ENCODE results near the gene NAGLU.
A peak's percentile ranks its signal among the peaks of the same experiment; 100 is the strongest.

NAGLU gene

DNA sequence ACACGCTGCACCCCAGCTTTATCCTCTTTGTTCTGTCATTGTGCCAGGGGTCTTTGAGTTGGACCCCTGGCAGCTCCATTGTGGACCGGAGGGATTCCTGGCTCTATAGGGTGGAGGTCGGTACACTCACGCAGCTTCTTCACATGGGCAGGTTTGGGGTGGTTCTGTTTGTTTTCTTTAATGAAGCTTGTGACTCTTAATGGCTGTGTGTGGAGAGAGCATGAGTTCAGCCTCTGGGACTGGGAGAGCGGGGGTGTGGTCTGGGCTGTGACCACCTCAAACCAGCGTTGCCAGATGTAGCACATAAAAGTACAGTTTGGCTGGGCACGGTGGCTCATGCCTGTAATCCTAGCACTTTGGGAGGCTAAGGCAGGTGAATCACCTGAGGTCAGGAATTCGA, 21.2 kb upstream of the NAGLU start:
- no peak for TF ChIP-seq POLR2A (IDR thresholded peaks at IDR 0.05; ENCODE audit: low read length)
- TF ChIP-seq GATA1 (IDR thresholded peaks at IDR 0.05; ENCODE audit: low read depth, low read length): no peak
- DNase-seq: no peak

DNA sequence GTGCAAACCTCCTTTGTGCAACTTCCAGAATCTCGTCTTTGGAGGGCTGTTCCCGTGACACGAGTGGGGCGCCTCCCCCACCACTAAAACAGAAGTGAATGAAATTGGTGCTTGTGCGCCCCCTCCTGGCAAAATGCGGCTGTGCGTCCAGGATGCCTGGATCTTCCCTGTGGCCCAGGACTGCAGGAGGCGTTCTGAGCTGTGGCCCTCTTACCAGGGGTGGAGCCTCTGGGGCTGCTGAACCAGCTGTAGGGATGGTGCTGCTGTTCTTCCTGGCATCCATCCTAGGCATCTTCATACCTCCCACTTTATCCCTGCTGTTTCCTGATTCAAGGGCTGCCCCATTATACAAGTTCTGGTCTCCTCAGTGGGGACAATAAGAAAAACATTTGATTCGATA, 18.5 kb upstream of the NAGLU start:
- DNase-seq: peak; percentile 84 to 92
- TF ChIP-seq POLR2A (IDR thresholded peaks at IDR 0.05; ENCODE audit: low read length): no peak
- no peak for TF ChIP-seq GATA1 (IDR thresholded peaks at IDR 0.05; ENCODE audit: low read depth, low read length)

DNA sequence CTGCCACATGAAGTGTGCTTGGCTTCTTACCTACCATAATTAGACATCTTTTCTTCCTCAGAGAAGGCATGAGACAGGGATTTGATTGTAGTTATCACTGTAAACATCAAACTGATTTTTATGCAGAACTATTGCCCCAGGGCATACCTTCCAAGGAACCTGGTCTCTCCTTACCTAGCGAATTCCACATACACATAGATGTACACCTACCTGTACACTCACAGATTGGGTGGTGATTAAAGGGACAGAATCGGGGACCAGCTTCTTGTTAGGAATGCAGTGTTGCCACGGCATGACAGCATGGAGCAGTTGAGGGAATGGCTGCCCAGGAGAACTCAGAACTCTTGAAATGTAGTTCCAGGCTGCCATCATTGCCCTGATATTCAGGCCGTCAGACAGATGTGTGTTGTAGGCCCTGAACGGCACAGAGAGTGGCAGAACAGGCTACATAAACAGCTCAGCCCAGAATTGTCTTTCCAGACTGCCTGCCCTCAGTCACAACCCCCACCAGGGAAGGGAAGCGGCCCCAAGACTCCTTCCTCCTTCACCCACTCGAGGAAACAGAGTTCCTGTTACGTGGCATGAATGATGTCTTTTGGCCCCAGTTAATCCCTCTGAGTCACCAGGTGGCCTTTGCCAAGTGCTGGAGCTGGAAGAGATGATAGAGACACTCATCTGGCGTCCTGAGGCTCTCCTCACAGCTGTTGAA, 17.8 kb upstream of the NAGLU start:
- DNase-seq: peak; percentile 89 to 92
- no peak for TF ChIP-seq GATA1 (IDR thresholded peaks at IDR 0.05; ENCODE audit: low read depth, low read length)
- TF ChIP-seq POLR2A (IDR thresholded peaks at IDR 0.05; ENCODE audit: low read length): no peak

DNA sequence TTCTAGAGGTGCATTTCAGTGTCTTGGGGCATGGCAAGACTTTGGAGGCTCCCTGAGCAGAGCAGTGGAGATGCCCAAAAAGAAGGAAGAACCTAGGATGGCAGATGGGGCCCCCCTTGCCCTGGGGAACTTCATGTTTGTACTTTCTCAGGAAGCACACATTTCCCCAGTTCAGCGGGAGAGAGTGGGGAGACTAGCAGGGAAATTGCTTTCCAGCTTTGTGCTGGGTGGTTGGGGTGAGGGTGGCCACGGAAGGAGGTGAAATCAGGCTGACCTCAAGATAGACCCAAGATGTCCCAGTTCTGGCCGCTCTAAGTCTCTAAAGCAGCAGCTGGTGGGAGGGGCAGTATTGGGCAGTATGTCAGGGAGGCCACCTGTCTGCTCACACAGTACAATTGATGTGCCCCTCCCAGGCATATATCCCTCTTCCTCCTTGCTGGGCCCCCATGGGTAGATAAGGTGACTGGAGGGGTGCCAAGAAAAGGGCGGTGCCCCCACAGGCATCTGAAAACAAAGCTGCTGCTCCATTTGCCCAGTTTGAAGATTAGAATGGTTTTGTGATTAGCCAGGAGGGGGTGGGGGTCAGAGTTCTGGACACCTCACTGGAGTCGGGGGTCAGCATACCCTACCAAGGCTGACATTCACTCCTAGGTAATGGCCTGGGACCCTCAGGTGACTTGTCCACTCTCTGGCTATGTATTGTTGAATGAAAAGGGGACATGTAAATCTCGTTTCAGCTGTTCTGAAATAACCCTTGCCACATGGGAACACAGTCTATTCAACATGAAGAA, 17.1 kb upstream of the NAGLU start:
- TF ChIP-seq POLR2A (IDR thresholded peaks at IDR 0.05; ENCODE audit: low read length): peak; percentile 35
- peak; percentile 75 for TF ChIP-seq GATA1 (IDR thresholded peaks at IDR 0.05; ENCODE audit: low read depth, low read length)
- DNase-seq: peak; percentile 95 to 97

DNA sequence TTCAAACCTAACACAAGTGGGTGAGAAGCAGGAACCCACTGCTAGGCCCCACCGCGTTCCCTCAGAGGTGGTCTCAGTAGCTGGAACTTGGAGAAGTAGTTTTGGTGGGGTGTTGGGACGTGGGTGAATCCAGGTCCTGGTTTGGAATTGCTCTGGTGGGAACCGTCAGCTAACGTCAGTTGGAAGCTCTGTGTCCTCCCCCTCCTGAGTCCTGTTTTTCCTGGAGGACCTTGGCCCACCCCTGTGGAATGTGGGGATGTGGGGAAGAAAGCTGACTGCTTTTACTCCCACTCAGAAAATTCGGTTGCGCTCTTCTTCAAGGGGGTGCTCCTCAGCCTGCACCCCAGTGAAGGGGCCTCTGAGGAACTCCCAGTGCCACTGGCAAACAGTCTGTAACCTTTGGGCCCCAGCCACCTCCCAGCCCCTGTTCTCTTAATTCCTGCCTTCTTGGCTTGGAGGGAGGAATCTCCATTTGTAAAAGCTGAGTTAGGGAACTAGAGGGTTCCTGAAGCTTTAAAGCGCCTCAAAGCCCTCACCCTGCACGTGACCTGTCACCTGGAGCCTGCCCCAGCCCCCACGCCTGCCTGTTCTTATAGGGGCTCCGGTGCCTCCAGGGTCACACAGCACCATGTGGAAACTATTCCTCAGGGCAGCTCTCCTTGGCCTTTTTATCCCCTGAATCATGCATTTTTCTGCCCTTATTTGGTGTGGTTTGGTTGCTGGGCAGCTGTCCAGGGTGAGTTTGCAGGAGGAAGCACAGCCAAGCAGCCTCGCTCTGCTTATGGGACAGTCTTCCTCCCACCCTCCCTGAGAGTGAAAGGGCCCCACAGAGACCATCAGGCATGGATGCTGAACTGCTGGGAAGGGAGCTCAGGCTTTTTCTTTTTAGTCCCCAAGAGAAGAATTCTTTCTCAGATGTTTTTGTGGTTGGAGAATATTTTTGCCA, 16.2 kb upstream of the NAGLU start:
- DNase-seq: peak; percentile 78 to 82
- TF ChIP-seq GATA1 (IDR thresholded peaks at IDR 0.05; ENCODE audit: low read depth, low read length): no peak
- peak; percentile 29 for TF ChIP-seq POLR2A (IDR thresholded peaks at IDR 0.05; ENCODE audit: low read length)

DNA sequence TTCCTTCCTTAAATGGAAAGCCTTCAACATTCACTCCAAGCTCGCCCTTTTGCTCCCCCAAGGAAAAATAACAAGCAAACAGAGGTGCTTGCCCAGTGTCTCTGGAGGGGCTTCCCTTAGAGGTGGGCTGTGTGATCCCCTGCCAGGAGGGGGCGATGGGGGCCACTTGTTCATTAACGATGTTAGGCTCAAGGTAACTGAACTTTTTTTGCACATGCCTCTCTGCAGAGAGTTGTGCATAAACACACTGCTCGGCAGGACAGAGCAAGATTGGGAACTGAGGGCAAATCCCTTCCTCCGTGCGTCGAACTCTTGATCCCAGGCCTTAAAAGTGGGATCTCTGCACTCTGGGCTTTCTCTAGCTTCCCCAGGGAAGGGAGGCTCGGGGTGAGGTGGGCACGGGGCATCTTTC, 15.5 kb upstream of the NAGLU start:
- TF ChIP-seq GATA1 (IDR thresholded peaks at IDR 0.05; ENCODE audit: low read depth, low read length): no peak
- TF ChIP-seq POLR2A (IDR thresholded peaks at IDR 0.05; ENCODE audit: low read length): no peak
- DNase-seq: peak; percentile 49 to 59

- no peak for DNase-seq
- no peak for TF ChIP-seq POLR2A (IDR thresholded peaks at IDR 0.05; ENCODE audit: low read length)
- TF ChIP-seq GATA1 (IDR thresholded peaks at IDR 0.05; ENCODE audit: low read depth, low read length): no peak
Observed at GRCh38 chr17:42521036-42521435, 15.0 kb upstream of the NAGLU start.

- no peak for DNase-seq
Observed at GRCh38 chr17:42521666-42522262, 14.3 kb upstream of the NAGLU start.

GRCh38 chr17:42522263-42522790, 13.7 kb upstream of the NAGLU start:
- no peak for TF ChIP-seq POLR2A (IDR thresholded peaks at IDR 0.05; ENCODE audit: low read length)
- TF ChIP-seq GATA1 (IDR thresholded peaks at IDR 0.05; ENCODE audit: low read depth, low read length): no peak
- DNase-seq: no peak

More at GRCh38 chr17:42521666-42522262, 14.3 kb upstream of the NAGLU start:
- TF ChIP-seq POLR2A (IDR thresholded peaks at IDR 0.05; ENCODE audit: low read length) (no peak), GATA1 (IDR thresholded peaks at IDR 0.05; ENCODE audit: low read depth, low read length) (no peak)

DNA sequence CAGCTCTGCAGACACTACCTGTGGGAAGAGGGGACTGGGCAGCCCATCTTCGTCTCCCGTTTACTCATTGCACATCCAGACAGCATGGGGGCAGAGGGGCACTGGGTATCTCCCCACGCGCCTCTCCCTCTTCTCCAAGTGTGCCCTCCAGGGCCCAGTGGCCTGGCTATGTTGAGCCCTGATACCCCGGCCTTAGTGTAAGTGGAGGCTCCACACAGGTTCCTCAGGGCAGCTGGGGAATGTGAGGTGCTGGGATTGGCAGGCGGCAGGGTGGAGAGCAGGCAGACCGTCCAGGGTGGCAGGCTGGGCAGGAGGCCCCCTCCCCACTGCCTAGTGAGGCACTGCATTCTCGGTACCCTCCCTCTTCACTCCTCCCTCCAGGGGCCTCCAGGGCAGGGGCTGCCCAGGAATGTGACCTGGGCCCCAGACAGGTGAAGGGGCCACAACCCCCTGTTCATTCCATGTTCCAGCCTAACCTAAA, 13.2 kb upstream of the NAGLU start:
- DNase-seq: no peak
- TF ChIP-seq POLR2A (IDR thresholded peaks at IDR 0.05; ENCODE audit: low read length) (no peak), GATA1 (IDR thresholded peaks at IDR 0.05; ENCODE audit: low read depth, low read length) (no peak)

DNA sequence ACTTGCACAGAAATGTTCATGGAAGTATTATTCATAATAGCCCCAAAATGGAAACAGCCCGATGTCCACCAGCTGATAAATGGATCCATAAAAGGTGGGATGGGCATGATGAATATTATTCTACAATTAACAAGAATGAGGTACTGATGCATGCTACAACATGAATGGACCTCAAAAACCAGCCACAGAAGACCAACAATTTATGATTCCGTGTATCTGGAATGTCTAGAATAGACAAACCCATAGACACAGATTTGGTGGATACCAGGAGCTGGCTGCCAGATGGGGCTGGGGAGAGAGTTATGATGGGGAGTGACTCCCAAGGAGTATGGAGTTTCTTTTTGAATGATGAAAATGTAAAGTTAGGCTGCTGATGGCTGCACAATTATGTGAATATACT, 10.8 kb upstream of the NAGLU start:
- no peak for DNase-seq
- TF ChIP-seq POLR2A (IDR thresholded peaks at IDR 0.05; ENCODE audit: low read length) (no peak), GATA1 (IDR thresholded peaks at IDR 0.05; ENCODE audit: low read depth, low read length) (no peak)

- DNase-seq: no peak
- TF ChIP-seq POLR2A (IDR thresholded peaks at IDR 0.05; ENCODE audit: low read length) (no peak), GATA1 (IDR thresholded peaks at IDR 0.05; ENCODE audit: low read depth, low read length) (no peak)
Observed at GRCh38 chr17:42526031-42526444, 10.0 kb upstream of the NAGLU start.

- no peak for TF ChIP-seq GATA1 (IDR thresholded peaks at IDR 0.05; ENCODE audit: low read depth, low read length)
- TF ChIP-seq POLR2A (IDR thresholded peaks at IDR 0.05; ENCODE audit: low read length): no peak
- DNase-seq: peak; percentile 37 to 64
Observed at GRCh38 chr17:42527932-42528331, 8.1 kb upstream of the NAGLU start.
